HEK293 (cell line): ENCODE measurements around the gene RIN3.

Experiments used
- BCL11A ChIP-seq: fragments of 450-650 bp; formaldehyde crosslinking; IDR thresholded peaks from 2 replicates; pipeline ENCODE4 v1.5.1; 2016; ENCODE audit warnings: low read depth, missing biosample characterization, missing genetic modification characterization
- KLF10 ChIP-seq: fragments of 450-650 bp; IDR thresholded peaks from 2 replicates; pipeline ENCODE4 v1.5.1; 2018; ENCODE audit warnings: missing biosample characterization, mild to moderate bottlenecking, missing genetic modification characterization
- PRDM1 ChIP-seq: fragments of 450-650 bp; formaldehyde crosslinking; IDR thresholded peaks from 2 replicates; pipeline ENCODE4; 2016; ENCODE audit warnings: missing biosample characterization, missing genetic modification characterization
- YY1 ChIP-seq: fragments of 450-650 bp; formaldehyde crosslinking; IDR thresholded peaks from 2 replicates; pipeline ENCODE4 v1.5.1; 2018; ENCODE audit warnings: missing biosample characterization, missing genetic modification characterization
- ZFP41 ChIP-seq: fragments of 450-650 bp; formaldehyde crosslinking; IDR thresholded peaks from 2 replicates; pipeline ENCODE4 v1.5.1; 2016; ENCODE audit warnings: missing biosample characterization, missing genetic modification characterization, borderline replicate concordance
- ZNF140 ChIP-seq: fragments of 450-650 bp; formaldehyde crosslinking; IDR thresholded peaks from 2 replicates; pipeline ENCODE4 v1.5.1; 2016; ENCODE audit warnings: missing biosample characterization, missing genetic modification characterization
- ZNF19 ChIP-seq: fragments of 450-650 bp; formaldehyde crosslinking; IDR thresholded peaks from 2 replicates; pipeline ENCODE4; 2016; ENCODE audit warnings: missing biosample characterization, missing genetic modification characterization, low read depth
- ZNF24 ChIP-seq: fragments of 450-650 bp; formaldehyde crosslinking; IDR thresholded peaks from 2 replicates; pipeline ENCODE4 v1.5.1; 2016; ENCODE audit warnings: missing biosample characterization, missing genetic modification characterization
- ZNF660 ChIP-seq: fragments of 450-650 bp; IDR thresholded peaks from 2 replicates; pipeline ENCODE4 v1.5.1; 2018; ENCODE audit warnings: missing biosample characterization, mild to moderate bottlenecking, missing genetic modification characterization
- ZNF791 ChIP-seq: fragments of 450-650 bp; formaldehyde crosslinking; IDR thresholded peaks from 2 replicates; pipeline ENCODE4 v1.5.1; 2016; ENCODE audit warnings: missing biosample characterization, missing genetic modification characterization
- TF ChIP-seq, protein P1 (sequence below): fragments of 450-650 bp; formaldehyde crosslinking; IDR thresholded peaks from 2 replicates; pipeline ENCODE4 v1.5.1; 2016; ENCODE audit warnings: missing biosample characterization, missing genetic modification characterization
- TF ChIP-seq, protein P2 (sequence below): fragments of 450-650 bp; formaldehyde crosslinking; IDR thresholded peaks from 2 replicates; pipeline ENCODE4 v1.5.1; 2016; ENCODE audit warnings: missing biosample characterization, missing genetic modification characterization
- TF ChIP-seq, protein P3 (sequence below): fragments of 450-650 bp; formaldehyde crosslinking; IDR thresholded peaks from 2 replicates; pipeline ENCODE4 v1.5.1; 2016; ENCODE audit warnings: missing biosample characterization, missing genetic modification characterization
- TF ChIP-seq, protein P4 (sequence below): fragments of 450-650 bp; formaldehyde crosslinking; IDR thresholded peaks from 2 replicates; pipeline ENCODE4 v1.5.1; 2017; ENCODE audit warnings: missing biosample characterization, missing genetic modification characterization

DNA sequence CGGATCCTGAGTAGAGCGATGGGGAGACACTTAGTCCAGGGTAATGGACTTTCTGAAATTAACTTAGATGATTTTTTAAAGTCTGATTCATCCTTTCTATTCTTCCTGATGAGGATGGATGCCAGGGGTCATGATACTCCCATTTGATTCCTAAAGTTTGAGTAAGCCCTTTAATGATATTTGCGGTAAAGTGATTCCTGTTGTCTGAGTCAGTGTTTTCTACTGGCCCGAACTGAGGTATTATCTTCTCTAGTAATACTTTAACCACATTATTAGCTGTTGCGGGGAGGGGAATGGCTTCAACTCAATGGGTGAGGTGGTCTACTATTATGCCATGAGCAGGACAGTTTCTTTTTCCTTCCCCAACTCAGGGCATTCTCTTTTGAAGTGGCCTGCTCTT, 111.6 kb downstream of the RIN3 start:
- TF ChIP-seq, protein P1, sequence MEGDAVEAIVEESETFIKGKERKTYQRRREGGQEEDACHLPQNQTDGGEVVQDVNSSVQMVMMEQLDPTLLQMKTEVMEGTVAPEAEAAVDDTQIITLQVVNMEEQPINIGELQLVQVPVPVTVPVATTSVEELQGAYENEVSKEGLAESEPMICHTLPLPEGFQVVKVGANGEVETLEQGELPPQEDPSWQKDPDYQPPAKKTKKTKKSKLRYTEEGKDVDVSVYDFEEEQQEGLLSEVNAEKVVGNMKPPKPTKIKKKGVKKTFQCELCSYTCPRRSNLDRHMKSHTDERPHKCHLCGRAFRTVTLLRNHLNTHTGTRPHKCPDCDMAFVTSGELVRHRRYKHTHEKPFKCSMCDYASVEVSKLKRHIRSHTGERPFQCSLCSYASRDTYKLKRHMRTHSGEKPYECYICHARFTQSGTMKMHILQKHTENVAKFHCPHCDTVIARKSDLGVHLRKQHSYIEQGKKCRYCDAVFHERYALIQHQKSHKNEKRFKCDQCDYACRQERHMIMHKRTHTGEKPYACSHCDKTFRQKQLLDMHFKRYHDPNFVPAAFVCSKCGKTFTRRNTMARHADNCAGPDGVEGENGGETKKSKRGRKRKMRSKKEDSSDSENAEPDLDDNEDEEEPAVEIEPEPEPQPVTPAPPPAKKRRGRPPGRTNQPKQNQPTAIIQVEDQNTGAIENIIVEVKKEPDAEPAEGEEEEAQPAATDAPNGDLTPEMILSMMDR (tag by site-specific recombination), result no peak
- no peak for TF ChIP-seq BCL11A (tag by site-specific recombination)
- TF ChIP-seq ZNF19, result no peak
- no peak for TF ChIP-seq ZFP41
- TF ChIP-seq, protein P2, sequence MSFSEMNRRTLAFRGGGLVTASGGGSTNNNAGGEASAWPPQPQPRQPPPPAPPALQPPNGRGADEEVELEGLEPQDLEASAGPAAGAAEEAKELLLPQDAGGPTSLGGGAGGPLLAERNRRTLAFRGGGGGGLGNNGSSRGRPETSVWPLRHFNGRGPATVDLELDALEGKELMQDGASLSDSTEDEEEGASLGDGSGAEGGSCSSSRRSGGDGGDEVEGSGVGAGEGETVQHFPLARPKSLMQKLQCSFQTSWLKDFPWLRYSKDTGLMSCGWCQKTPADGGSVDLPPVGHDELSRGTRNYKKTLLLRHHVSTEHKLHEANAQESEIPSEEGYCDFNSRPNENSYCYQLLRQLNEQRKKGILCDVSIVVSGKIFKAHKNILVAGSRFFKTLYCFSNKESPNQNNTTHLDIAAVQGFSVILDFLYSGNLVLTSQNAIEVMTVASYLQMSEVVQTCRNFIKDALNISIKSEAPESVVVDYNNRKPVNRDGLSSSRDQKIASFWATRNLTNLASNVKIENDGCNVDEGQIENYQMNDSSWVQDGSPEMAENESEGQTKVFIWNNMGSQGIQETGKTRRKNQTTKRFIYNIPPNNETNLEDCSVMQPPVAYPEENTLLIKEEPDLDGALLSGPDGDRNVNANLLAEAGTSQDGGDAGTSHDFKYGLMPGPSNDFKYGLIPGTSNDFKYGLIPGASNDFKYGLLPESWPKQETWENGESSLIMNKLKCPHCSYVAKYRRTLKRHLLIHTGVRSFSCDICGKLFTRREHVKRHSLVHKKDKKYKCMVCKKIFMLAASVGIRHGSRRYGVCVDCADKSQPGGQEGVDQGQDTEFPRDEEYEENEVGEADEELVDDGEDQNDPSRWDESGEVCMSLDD, result no peak
- TF ChIP-seq, protein P3, sequence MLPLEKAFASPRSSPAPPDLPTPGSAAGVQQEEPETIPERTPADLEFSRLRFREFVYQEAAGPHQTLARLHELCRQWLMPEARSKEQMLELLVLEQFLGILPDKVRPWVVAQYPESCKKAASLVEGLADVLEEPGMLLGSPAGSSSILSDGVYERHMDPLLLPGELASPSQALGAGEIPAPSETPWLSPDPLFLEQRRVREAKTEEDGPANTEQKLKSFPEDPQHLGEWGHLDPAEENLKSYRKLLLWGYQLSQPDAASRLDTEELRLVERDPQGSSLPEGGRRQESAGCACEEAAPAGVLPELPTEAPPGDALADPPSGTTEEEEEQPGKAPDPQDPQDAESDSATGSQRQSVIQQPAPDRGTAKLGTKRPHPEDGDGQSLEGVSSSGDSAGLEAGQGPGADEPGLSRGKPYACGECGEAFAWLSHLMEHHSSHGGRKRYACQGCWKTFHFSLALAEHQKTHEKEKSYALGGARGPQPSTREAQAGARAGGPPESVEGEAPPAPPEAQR, result no peak
- no peak for TF ChIP-seq ZNF24 (tag by site-specific recombination)
- no peak for TF ChIP-seq PRDM1 (tag by site-specific recombination)
- TF ChIP-seq, protein P4, sequence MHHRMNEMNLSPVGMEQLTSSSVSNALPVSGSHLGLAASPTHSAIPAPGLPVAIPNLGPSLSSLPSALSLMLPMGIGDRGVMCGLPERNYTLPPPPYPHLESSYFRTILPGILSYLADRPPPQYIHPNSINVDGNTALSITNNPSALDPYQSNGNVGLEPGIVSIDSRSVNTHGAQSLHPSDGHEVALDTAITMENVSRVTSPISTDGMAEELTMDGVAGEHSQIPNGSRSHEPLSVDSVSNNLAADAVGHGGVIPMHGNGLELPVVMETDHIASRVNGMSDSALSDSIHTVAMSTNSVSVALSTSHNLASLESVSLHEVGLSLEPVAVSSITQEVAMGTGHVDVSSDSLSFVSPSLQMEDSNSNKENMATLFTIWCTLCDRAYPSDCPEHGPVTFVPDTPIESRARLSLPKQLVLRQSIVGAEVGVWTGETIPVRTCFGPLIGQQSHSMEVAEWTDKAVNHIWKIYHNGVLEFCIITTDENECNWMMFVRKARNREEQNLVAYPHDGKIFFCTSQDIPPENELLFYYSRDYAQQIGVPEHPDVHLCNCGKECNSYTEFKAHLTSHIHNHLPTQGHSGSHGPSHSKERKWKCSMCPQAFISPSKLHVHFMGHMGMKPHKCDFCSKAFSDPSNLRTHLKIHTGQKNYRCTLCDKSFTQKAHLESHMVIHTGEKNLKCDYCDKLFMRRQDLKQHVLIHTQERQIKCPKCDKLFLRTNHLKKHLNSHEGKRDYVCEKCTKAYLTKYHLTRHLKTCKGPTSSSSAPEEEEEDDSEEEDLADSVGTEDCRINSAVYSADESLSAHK (tag by site-specific recombination), result no peak
- no peak for TF ChIP-seq ZNF791 (tag by site-specific recombination)
- TF ChIP-seq YY1 (tag by site-specific recombination), result no peak
- no peak for TF ChIP-seq ZNF660
- TF ChIP-seq ZNF140 (tag by site-specific recombination), result no peak
- TF ChIP-seq KLF10, result no peak
